GM21723 (cell line): Measurements from ENCODE around the gene ELF1.
"Not testable (repeated sequence)": the region's sequence is repeated elsewhere in the genome, so short reads cannot be mapped to it uniquely, and the experiment has no call there.

ENCODE experiments used
- ATAC-seq: cut with Tn5 transposase; IDR thresholded peaks from one replicate; pipeline ENCODE4 v1.9.1; 2021; ENCODE audit warnings: mild to moderate bottlenecking, moderate library complexity; ENCODE audit not compliant: unreplicated experiment

ELF1 gene

GRCh38 chr13:40984668-40985366 is 34.3 kb downstream of the ELF1 start:
- ATAC-seq, result peak; percentile 56

DNA sequence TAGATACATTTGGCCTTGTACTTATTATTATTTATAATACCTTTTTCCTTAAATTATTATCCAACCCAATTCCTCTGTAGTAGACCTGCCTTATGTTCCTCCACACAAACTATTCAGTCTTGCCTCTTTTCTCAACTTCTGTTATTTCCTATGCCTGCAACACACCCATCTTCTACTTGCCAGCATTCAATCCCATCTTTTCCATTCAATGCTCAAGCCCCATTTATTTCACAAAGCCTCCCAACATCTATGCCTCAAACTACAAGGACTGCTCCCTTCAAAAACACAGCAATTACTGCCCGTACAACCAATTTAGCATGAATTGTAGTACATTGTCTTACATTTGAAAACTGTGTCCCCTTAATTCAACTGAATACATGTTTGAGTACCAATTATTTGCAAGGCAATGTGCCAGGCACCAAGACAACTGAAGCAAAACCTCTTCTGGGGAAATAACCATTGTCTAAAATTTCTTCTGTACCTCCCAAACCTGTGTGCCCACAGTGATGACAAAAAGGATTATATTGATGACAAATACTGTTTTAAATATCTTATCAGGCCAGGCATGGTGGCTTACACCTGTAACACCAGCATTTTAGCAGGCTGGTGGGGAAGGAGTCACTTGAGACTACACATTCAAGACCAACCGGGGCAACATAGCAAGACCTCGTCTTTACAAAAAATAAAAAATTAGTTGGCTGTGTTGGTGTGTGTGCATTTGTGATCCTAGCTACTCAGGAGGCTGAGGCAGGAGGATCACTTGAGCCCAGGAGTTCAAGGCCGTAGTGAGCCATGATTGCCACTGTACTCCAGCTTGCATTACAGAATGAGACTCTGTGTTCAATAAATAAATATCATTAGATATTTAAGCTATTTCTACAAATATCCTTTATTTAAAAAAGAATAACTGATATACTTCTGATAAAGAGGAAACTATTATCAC is 35.1 kb downstream of the ELF1 start:
- no peak for ATAC-seq

DNA sequence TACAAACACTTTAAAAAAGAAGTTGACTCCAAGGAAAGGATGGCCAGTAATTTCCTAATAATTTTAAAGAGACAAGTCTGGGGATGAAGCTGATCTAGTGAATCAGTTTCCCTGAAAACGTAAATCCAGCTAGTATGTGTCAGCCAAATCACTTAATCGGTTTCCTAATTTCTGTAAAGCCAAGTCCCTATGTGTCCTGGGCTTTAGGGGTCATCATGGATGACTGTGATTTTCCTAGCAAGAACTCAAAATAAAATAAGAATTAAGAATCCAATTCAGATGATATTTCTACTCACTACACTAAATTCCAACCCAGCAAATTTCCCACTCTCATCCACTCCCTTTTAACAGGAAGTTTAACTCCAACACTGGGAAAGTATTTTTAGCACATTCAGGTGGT is 35.9 kb downstream of the ELF1 start:
- no peak for ATAC-seq

DNA sequence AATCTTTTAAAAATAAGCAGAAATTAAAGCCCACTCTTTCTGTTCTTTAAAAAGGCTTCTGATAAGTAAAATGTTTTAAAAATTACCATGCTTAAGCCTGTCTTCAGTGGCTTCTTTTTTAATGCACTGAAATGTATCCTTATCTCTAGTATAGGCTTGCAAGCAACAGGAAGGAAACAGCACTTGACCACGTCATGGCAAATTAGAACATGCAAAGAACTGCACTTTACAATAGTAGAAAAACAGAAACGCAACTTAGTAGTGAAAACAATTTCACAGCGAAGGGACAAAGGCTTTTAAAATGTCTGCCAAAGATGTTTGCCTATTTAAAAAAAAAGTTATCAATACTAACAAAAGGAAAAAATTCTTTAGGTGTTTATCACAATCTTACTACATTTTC is 36.3 kb downstream of the ELF1 start:
- peak; percentile 57 for ATAC-seq

DNA sequence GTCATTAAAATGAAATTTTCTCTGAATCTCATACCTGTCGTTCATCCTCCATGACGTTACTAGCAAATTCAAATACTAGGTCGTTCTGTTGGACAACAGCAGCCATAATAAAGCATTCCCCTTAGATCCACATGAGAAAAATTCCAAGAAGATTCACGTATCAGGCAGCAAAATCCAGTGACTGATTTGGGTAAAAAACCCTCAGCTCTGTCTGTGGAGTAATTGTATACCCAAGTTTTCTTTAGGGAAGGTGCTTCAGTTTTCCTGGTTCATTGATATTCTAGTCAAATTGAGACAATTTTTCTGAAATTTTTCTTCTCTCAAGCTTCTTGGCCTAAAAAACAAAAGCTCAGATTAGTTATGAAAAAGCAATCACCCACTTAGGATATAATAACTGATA is 37.2 kb downstream of the ELF1 start:
- ATAC-seq, result no peak

DNA sequence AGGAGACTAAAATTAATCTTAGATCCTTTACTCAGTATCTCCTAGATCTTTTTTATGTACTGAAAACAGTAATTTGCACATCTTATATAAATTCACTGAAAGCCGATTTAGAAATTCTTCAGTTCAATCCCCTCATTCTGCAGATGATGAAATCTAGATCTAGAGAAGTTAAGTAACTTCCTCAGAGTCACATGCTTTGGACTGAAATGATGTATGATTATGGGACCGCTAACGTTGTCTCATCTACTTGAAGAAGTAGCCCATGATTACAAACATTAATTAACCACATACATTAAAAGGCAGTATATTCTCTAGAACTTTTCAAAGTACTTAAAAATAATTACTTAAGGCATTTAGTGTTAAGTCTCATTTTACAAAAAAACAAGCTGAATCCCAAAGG is 37.8 kb downstream of the ELF1 start:
- ATAC-seq, result no peak

GRCh38 chr13:40980461-40980860 is 38.7 kb downstream of the ELF1 start:
- ATAC-seq, result no peak

DNA sequence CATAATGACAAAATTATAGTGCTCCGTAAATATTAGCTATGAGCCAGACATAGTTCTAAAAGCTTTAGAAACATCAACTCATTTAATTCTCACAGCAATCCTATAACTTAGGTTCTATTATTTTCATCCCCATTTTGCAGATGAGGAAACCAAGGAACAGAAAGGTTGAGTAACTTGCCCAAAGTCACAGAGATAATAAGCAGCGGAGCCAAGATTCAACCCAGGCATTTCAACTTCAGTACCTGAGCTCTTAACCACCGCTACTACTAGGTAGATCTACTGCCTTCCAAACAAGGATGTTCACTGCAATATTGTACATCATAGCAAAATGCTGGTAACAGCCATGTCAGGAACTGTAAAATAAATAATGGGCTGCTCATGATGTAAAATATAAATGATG is 39.9 kb downstream of the ELF1 start:
- no peak for ATAC-seq

DNA sequence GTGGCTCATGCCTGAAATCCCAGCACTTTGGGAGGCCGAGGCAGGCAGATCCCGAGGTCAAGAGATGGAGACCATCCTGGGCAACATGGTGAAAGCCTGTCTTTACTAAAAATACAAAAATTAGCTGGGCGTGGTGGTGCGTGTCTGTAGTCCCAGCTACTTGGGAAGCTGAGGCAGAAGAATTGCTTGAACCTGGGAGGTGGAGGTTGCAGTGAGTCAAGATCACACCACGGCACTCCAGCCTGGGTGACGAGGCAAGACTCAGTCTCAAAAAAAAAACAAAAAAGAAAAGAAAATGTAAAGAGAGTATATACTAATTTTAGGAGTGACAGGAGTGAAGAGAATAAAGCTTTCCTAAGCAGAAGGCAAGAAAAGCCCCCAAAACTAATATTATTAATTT is 41.0 kb downstream of the ELF1 start:
- not testable (repeated sequence) for ATAC-seq

DNA sequence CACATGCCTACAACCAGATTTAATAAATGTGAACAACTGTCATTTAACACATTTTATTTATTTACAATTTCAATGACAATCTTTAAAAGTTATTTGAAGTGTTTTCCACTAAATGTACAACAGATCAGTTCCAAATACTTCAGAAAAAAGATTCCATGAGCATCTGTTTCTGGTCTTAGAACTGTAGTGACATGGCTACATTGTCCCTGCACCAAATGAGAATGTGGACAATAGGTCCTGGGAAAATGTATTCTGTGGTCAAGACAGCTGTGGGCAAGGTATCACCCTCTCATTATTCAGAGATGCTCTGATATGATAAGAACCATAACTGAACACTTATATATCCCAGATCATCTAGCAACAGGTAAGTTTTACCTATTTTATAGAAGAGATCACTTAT is 43.7 kb downstream of the ELF1 start:
- ATAC-seq, result no peak

DNA sequence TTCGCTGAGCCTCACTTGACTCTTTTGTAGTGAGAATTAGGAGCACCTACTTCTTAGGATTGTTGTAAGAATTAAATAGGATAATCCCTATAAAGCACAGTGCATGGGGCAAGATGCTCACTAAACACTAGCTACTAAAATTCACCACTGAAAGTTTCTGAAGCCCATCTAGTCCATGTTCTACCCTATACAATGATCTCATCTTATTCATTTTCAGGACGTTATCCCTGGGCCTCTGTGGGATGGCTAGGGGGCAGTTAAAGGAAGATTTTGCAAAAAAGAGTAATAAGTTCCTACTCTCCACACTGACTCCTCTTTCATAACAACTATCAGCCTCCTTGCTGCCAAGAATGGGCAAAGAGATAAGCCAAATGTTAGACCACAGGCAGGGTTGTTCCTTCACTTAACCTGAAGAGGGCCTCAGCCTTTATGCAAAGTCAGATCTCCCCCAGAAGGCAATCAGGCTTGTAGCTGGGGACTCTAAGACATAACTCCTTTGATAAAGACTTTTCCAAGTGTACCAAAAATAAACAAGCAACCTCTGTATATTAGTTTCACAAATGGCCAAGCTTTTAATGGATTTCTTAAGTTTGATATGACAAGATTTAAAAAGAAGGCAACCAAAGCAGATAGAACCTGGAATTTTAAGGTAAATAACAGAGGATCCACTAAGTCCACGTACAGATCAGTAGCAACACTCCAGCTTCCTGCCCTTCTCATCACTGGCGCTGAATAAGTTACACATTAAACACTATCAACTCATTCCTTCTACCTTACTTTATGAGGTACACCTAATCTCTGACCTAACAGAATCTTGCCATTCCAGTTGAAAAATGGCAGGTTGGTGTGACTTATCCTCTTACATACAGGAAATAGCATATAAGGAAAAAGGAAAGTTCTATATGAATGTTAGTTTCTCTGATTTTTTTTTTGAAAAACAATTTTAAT is 44.4 kb downstream of the ELF1 start:
- ATAC-seq, result peak; percentile 64

- no peak for ATAC-seq
Observed at GRCh38 chr13:40973409-40973808, 45.7 kb downstream of the ELF1 start.

DNA sequence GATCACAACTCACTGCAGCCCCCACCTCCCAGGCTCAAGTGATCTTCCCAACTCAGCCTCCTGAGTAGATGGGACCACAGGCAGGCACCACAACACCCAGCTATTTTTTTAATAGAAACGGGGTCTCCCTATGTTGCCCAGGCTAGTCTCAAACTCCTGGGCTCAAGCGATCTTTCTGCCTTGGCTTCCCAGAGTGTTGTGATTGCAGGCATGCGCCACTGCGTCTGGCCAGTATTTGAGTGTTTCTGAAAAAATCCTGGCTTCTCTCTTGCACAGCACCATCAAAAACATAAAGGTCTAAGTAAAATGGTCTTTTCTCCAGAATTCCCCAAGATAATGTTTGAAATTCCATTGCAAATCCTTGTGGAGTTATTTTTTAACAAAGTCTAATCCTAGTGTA is 47.8 kb downstream of the ELF1 start:
- ATAC-seq, result no peak

DNA sequence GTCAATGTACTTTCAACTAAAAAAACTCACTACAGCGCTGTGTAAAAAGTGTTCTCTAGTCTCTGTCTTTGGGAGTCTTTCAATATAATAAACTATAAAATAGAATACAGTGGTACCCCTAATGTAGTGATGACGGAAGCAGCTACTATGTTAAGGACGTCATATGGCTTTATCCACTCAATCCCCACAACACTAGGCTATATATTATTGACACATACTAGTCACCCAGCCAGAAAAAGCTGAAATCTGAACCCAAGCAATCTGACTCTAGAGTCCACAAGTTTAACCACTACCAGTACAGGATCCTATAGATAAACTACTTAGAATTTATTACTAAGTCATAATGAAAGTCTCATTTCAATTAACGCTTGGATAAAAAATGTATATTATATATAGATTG is 48.3 kb downstream of the ELF1 start:
- no peak for ATAC-seq

DNA sequence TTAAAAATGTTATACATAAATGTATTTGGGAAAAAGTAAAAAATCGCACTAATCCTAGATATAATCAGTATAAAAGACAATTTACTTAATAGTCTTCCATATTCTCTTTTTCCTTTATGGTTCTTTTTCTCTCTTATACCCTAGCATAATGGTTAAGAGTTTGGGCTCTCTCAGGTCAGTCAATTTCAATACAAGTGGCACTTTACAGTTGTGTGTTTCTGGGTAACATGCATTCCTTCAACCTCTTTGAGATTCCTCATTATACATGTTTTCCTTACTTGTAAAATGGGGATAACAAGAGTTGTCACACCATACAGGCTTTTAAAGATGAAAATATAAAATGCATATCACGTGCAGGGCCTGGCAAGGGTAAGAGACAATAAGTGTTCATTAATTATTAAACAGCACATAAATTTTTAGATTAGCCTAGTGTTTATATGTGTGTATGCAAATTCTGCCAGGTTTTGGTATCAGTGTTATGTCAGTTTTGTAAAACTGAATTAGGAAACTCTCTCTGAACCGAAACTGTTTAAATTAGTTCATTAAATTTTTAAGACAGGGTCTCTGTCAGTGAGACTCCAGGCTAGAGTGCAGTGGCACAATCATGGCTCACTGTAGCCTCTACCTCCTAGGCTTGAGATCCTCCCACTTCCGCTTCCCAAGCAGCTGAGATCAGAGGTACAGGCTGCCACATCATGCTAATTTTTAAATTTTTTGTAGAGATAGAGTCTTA is 49.8 kb downstream of the ELF1 start:
- peak; percentile 64 for ATAC-seq

GRCh38 chr13:40968416-40969000 is 50.6 kb downstream of the ELF1 start:
- no peak for ATAC-seq

GRCh38 chr13:40966298-40966697 is 52.8 kb downstream of the ELF1 start:
- ATAC-seq, result no peak

- no peak for ATAC-seq
Observed at GRCh38 chr13:40963927-40964326, 55.2 kb downstream of the ELF1 start.

- no peak for ATAC-seq
Observed at GRCh38 chr13:40961826-40962225, 57.3 kb downstream of the ELF1 start.

DNA sequence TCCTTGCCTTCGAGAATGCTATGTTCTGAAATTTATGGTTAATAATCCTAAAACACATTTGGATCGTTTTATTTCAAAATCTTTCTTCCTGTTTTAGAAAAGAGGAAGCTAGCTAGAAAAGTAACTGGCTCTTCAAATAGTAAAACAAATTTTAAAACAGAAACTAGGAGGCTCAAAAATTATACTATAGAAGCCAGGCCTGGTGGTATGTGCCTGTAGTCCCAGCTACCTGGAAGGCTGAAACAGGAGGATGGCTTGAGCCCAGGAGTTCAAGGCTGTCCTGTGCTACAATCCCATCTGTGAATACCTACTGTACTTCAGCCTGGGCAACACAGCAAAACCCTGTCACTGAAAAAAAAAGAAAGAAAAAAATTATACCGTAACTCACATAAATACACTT is 57.9 kb downstream of the ELF1 start:
- no peak for ATAC-seq
